Hematopoietic multipotent progenitor cell treated with erythropoietin and hydrocortisone succinate and interleukin-3 and kit ligand, for 4 days (in vitro differentiated cells): ENCODE data around the gene AIRE.
"Not testable (repeated sequence)": the region's sequence is repeated elsewhere in the genome, so short reads cannot be mapped to it uniquely, and the experiment has no call there.

Experiments
- DNase-seq: peaks from one replicate; pipeline ENCODE4 v3.0.0-alpha.2; 2015

AIRE gene

GRCh38 chr21:44338971-44339910 lies 53.6 kb downstream of the AIRE start, which contains the start of gene CFAP410:
Gene CFAP410 (minus strand): TSS chr21:44339390. CDS start chr21:44339194, 196 bp downstream.
- peak; percentile 97 for DNase-seq

- not testable (repeated sequence) for DNase-seq
These were observed 56.2 kb downstream of the AIRE start for GRCh38 chr21:44341726-44342458.

GRCh38 chr21:44342981-44343380 lies 57.3 kb downstream of the AIRE start:
- not testable (repeated sequence) for DNase-seq

- DNase-seq: peak; percentile 53
These were observed 59.0 kb downstream of the AIRE start for GRCh38 chr21:44344541-44345183.

GRCh38 chr21:44345495-44345894 lies 59.8 kb downstream of the AIRE start:
- DNase-seq: no peak

- no peak for DNase-seq
These were observed 62.3 kb downstream of the AIRE start for GRCh38 chr21:44347911-44348451.
